Measurements from ENCODE around the gene AGAP3.

The AGAP3 gene

DNA sequence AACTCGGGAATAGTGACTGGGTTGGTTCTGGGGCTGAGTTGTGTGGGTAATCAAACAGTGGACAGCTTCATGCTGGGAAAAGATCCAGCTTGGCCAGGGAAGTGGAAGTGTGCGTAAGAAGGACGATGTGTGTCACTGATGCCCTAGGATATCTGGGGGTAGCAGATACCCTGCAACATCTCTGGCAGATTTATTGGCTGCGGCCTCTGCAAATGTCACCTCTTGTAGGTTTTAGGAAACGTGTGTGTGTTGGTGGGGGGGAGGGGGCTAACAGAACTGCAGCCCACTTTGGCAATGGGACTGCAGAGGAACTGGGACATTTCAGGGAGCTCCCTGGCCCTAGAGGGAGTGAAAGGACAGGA, 965 bp upstream of the AGAP3 start:
- POLR2A ChIA-PET (ENCODE audit: low non-redundant PET), result no interaction called here
- CTCF ChIA-PET, result interaction anchor here (0.7 kb wide), 1 partner anchor 27 kb away, joined by 3 read pairs; no protein-coding TSS in a partner anchor
- H3K27ac ChIP-seq, result peak overlapping the region; percentile 90
- TF ChIP-seq, protein P1, sequence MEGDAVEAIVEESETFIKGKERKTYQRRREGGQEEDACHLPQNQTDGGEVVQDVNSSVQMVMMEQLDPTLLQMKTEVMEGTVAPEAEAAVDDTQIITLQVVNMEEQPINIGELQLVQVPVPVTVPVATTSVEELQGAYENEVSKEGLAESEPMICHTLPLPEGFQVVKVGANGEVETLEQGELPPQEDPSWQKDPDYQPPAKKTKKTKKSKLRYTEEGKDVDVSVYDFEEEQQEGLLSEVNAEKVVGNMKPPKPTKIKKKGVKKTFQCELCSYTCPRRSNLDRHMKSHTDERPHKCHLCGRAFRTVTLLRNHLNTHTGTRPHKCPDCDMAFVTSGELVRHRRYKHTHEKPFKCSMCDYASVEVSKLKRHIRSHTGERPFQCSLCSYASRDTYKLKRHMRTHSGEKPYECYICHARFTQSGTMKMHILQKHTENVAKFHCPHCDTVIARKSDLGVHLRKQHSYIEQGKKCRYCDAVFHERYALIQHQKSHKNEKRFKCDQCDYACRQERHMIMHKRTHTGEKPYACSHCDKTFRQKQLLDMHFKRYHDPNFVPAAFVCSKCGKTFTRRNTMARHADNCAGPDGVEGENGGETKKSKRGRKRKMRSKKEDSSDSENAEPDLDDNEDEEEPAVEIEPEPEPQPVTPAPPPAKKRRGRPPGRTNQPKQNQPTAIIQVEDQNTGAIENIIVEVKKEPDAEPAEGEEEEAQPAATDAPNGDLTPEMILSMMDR (conservative IDR thresholded peaks at IDR 0.05; ENCODE audit: low read depth), result no peak
- no peak for DNase-seq (ENCODE audit: low spot score)

- DNase-seq (ENCODE audit: low spot score), result no peak
- CTCF ChIA-PET, result interaction anchor here (0.6 to 3.7 kb wide), 4 partner anchors 24 to 177 kb away, joined by 3 to 17 read pairs (median 3); no protein-coding TSS in a partner anchor
- POLR2A ChIA-PET (ENCODE audit: low non-redundant PET), result no interaction called here
- TF ChIP-seq, protein P1 (conservative IDR thresholded peaks at IDR 0.05; ENCODE audit: low read depth), result no peak
- peak overlapping the region; percentile 90 for H3K27ac ChIP-seq
Measured at GRCh38 chr7:151086802-151087244, 548 bp downstream of the AGAP3 start.

- DNase-seq (ENCODE audit: low spot score), result peak; percentile 44
- ChIA-PET CTCF (interaction anchor here (0.6 to 3.7 kb wide), 4 partner anchors 24 to 178 kb away, joined by 3 to 17 read pairs (median 3); no protein-coding TSS in a partner anchor), POLR2A (ENCODE audit: low non-redundant PET) (no interaction called here)
- H3K27ac ChIP-seq, result peak overlapping the region; percentile 90
- TF ChIP-seq, protein P1 (conservative IDR thresholded peaks at IDR 0.05; ENCODE audit: low read depth), result peak; percentile 76
Measured at GRCh38 chr7:151087245-151088018, 1.2 kb downstream of the AGAP3 start.

GRCh38 chr7:151088019-151088855, 2.0 kb downstream of the AGAP3 start:
- TF ChIP-seq, protein P1 (conservative IDR thresholded peaks at IDR 0.05; ENCODE audit: low read depth), result no peak
- ChIA-PET CTCF (interaction anchor here (1.3 to 3.7 kb wide), 2 partner anchors 23 to 71 kb away, joined by 3 to 17 read pairs; no protein-coding TSS in a partner anchor), POLR2A (ENCODE audit: low non-redundant PET) (no interaction called here)
- DNase-seq (ENCODE audit: low spot score), result no peak
- H3K27ac ChIP-seq, result peak overlapping the region; percentile 90

- H3K27ac ChIP-seq, result peak overlapping the region; percentile 90
- ChIA-PET POLR2A (ENCODE audit: low non-redundant PET) (no interaction called here), CTCF (interaction anchor here (0.6 to 3.7 kb wide), 2 partner anchors 22 to 56 kb away, joined by 4 to 17 read pairs; no protein-coding TSS in a partner anchor)
- DNase-seq (ENCODE audit: low spot score), result peak; percentile 21
- TF ChIP-seq, protein P1 (conservative IDR thresholded peaks at IDR 0.05; ENCODE audit: low read depth), result no peak
Measured at GRCh38 chr7:151088856-151089699, 2.8 kb downstream of the AGAP3 start.
